ENCODE results near the gene ZNF354B.
"Not testable (repeated sequence)": the region's sequence is repeated elsewhere in the genome, so short reads cannot be mapped to it uniquely, and the experiment has no call there.

Gene ZNF354B

GRCh38 chr5:178859625-178860521 is at the start of gene ZNF354B:
Gene ZNF354B, plus strand, starts transcription at chr5:178859953. Its CDS starts 1,095 bp downstream, at chr5:178861048.
- DNase-seq = peak; percentile 90

- DNase-seq = no peak
Observed at GRCh38 chr5:178817506-178817905, 42.2 kb upstream of the ZNF354B start.

- DNase-seq = no peak
Observed at GRCh38 chr5:178818094-178818493, 41.7 kb upstream of the ZNF354B start.

GRCh38 chr5:178820001-178820400 is 39.8 kb upstream of the ZNF354B start:
- no peak for DNase-seq

GRCh38 chr5:178825444-178825843 is 34.3 kb upstream of the ZNF354B start:
- DNase-seq = no peak

GRCh38 chr5:178826216-178826615 is 33.5 kb upstream of the ZNF354B start:
- DNase-seq = no peak

GRCh38 chr5:178827636-178828035 is 32.1 kb upstream of the ZNF354B start:
- DNase-seq = no peak

- DNase-seq = no peak
Observed at GRCh38 chr5:178831049-178831448, 28.7 kb upstream of the ZNF354B start.

GRCh38 chr5:178832618-178833201 is 27.0 kb upstream of the ZNF354B start:
- no peak for DNase-seq

- DNase-seq = no peak
Observed at GRCh38 chr5:178836628-178837027, 23.1 kb upstream of the ZNF354B start.

- DNase-seq = not testable (repeated sequence)
Observed at GRCh38 chr5:178838695-178839318, 20.9 kb upstream of the ZNF354B start.

- peak; percentile 32 for DNase-seq
Observed at GRCh38 chr5:178839319-178839704, 20.4 kb upstream of the ZNF354B start.

GRCh38 chr5:178840399-178840798 is 19.4 kb upstream of the ZNF354B start:
- DNase-seq = not testable (repeated sequence)

GRCh38 chr5:178849316-178849715 is 10.4 kb upstream of the ZNF354B start:
- no peak for DNase-seq

- DNase-seq = no peak
Observed at GRCh38 chr5:178851951-178852350, 7.8 kb upstream of the ZNF354B start.

- no peak for DNase-seq
Observed at GRCh38 chr5:178854284-178854683, 5.5 kb upstream of the ZNF354B start.

- DNase-seq = not testable (repeated sequence)
Observed at GRCh38 chr5:178860615-178861014, 862 bp downstream of the ZNF354B start.

- no peak for DNase-seq
Observed at GRCh38 chr5:178861627-178862026, 1.9 kb downstream of the ZNF354B start.

GRCh38 chr5:178866946-178867345 is 7.2 kb downstream of the ZNF354B start:
- no peak for DNase-seq

- no peak for DNase-seq
Observed at GRCh38 chr5:178869577-178869976, 9.8 kb downstream of the ZNF354B start.

GRCh38 chr5:178870411-178870810 is 10.7 kb downstream of the ZNF354B start:
- DNase-seq = no peak

- DNase-seq = no peak
Observed at GRCh38 chr5:178872302-178872701, 12.5 kb downstream of the ZNF354B start.

GRCh38 chr5:178883115-178883694 is 23.5 kb downstream of the ZNF354B start:
- not testable (repeated sequence) for DNase-seq
